Measurements from ENCODE around the gene CACNA1E. TPM values are rescaled to one million over a fixed set of nuclear protein-coding genes. Genes with fewer than 3 reads are reported as not detected.
"Not testable (repeated sequence)": the region's sequence is repeated elsewhere in the genome, so short reads cannot be mapped to it uniquely, and the experiment has no call there.

Gene CACNA1E
- total RNA-seq, 2 experiments from 2014 or later = not detected

DNA sequence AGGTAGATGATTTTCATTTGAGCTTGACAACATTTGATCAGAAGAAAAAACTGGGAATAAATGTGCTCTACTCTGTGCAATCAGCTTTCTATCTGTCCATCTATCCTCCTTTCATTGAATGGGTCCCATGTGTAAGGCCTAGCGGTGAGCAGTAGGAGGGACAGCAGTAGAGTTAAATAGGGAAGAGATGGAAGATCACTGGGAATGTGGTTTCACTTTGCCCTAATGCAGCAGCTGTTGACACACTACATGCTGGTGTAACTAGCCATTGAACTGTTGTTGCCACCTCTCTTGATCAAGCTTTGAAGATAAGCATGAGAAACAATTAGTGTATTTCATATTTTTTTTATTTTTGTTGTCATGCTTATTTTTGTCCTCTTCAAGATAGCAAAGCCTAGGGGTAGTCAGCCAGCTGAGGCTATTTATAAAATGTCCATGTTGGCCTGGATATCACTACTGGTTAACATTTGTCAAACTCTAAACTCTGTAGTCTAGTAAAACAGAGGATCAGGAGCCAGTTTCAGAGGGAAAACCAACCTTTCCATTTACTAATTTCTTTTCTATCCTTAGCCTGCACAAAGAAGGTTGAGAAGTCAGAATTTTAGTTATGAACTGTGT is 41.9 kb downstream of the CACNA1E start:
- no TSS peak for BruUV-seq (replicated peaks)
- no peaks in the 10 kb centered on the region for H3K4me1 ChIP-seq (ENCODE audit: insufficient read depth, low read length, poor library complexity, severe bottlenecking)
- CTCF ChIA-PET (ENCODE audit: unreplicated experiment) = no interaction called here

DNA sequence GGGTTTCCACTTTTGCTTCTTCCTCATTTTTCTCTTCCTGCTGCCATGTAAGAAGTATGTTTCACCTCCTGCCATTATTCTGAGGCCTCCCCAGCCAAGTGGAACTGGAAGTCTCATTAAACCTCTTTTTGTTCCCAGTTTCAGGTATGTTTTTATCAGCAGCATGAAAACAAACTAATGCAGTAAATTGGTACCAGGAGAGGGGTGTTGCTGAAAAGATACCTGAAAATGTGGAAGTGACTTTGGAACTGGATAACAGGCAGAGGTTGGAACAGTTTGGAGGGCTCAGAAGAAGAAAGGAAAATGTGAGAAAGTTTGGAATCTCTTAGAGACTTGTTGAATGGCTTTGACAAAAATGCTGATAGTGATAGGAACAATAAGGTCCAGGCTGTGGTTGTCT is 44.9 kb downstream of the CACNA1E start:
- CTCF ChIA-PET (ENCODE audit: unreplicated experiment); H3K79me2 ChIP-seq (ENCODE audit: insufficient read depth, low read depth, low read length); BruUV-seq (replicated peaks); H3K27ac ChIP-seq (ENCODE audit: low read depth, low read length, poor library complexity, severe bottlenecking); POLR2A ChIA-PET; DNase-seq (ENCODE audit: low spot score); H3K4me2 ChIP-seq (ENCODE audit: low read length); H2AFZ ChIP-seq (ENCODE audit: low read length); H4K20me1 ChIP-seq (ENCODE audit: insufficient read depth, low read length); H3K9me2 ChIP-seq (ENCODE audit: insufficient read depth, low read length); H3K9me3 ChIP-seq (ENCODE audit: low read length); H3K4me3 ChIP-seq (ENCODE audit: low read depth, low read length, poor library complexity, severe bottlenecking); intact Hi-C loops (cut with micrococcal nuclease; ENCODE audit: unreplicated experiment); H3K4me1 ChIP-seq (ENCODE audit: insufficient read depth, low read length, poor library complexity, severe bottlenecking); H3K36me3 ChIP-seq (ENCODE audit: insufficient read depth, low read length): not testable (repeated sequence)

More for the DNA sequence above, 41.9 kb downstream of the CACNA1E start:
- Histone ChIP-seq H3K9me2 (ENCODE audit: insufficient read depth, low read length) (no peaks in the 10 kb centered on the region), H3K4me2 (ENCODE audit: low read length) (no peak overlapping the region), H3K36me3 (ENCODE audit: insufficient read depth, low read length) (no peaks in the 10 kb centered on the region), H2AFZ (ENCODE audit: low read length) (no peak overlapping the region), H3K9me3 (ENCODE audit: low read length) (no peaks in the 10 kb centered on the region), H3K27ac (ENCODE audit: low read depth, low read length, poor library complexity, severe bottlenecking) (no peak overlapping the region), H3K79me2 (ENCODE audit: insufficient read depth, low read depth, low read length) (no peaks in the 10 kb centered on the region), H4K20me1 (ENCODE audit: insufficient read depth, low read length) (no peaks in the 10 kb centered on the region), H3K4me3 (ENCODE audit: low read depth, low read length, poor library complexity, severe bottlenecking) (no peak overlapping the region)
- DNase-seq (ENCODE audit: low spot score) = no peak
- POLR2A ChIA-PET = no interaction called here
- intact Hi-C loops (cut with micrococcal nuclease; ENCODE audit: unreplicated experiment) = no loop called here
- TF ChIP-seq, protein P1, sequence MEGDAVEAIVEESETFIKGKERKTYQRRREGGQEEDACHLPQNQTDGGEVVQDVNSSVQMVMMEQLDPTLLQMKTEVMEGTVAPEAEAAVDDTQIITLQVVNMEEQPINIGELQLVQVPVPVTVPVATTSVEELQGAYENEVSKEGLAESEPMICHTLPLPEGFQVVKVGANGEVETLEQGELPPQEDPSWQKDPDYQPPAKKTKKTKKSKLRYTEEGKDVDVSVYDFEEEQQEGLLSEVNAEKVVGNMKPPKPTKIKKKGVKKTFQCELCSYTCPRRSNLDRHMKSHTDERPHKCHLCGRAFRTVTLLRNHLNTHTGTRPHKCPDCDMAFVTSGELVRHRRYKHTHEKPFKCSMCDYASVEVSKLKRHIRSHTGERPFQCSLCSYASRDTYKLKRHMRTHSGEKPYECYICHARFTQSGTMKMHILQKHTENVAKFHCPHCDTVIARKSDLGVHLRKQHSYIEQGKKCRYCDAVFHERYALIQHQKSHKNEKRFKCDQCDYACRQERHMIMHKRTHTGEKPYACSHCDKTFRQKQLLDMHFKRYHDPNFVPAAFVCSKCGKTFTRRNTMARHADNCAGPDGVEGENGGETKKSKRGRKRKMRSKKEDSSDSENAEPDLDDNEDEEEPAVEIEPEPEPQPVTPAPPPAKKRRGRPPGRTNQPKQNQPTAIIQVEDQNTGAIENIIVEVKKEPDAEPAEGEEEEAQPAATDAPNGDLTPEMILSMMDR (conservative IDR thresholded peaks at IDR 0.05; ENCODE audit: low read length) = no peak
- no peak for TF ChIP-seq EZH2phosphoT487 (IDR thresholded peaks at IDR 0.05; ENCODE audit: borderline replicate concordance, low read depth, low read length)

DNA sequence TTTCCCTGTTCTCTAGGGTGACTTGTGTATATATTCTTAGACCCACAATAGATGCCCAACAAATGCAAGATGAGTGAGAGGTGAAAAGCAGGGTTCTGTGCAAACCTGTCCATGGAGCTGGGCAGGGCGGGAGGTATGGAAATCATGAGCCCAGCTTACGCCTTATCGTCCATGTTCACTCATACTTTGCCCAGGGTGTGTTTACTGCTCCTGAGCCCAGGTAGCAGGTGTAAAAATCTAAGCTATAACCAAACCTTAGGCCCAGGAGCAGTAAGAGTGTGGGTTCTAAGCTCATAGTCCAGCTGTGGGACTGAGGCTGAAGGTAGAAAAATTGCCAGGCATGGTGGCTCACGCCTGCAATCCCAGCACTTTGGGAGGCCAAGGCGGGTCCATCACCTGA is 48.1 kb downstream of the CACNA1E start:
- DNase-seq (ENCODE audit: low spot score) = no peak
- no TSS peak for BruUV-seq (replicated peaks)
- TF ChIP-seq, protein P1 (conservative IDR thresholded peaks at IDR 0.05; ENCODE audit: low read length) = no peak
- no peak for TF ChIP-seq EZH2phosphoT487 (IDR thresholded peaks at IDR 0.05; ENCODE audit: borderline replicate concordance, low read depth, low read length)
- Histone ChIP-seq H3K4me1 (ENCODE audit: insufficient read depth, low read length, poor library complexity, severe bottlenecking) (no peaks in the 10 kb centered on the region), H2AFZ (ENCODE audit: low read length) (no peak overlapping the region), H3K4me2 (ENCODE audit: low read length) (no peak overlapping the region), H3K36me3 (ENCODE audit: insufficient read depth, low read length) (no peaks in the 10 kb centered on the region), H3K9me2 (ENCODE audit: insufficient read depth, low read length) (no peaks in the 10 kb centered on the region), H3K79me2 (ENCODE audit: insufficient read depth, low read depth, low read length) (no peaks in the 10 kb centered on the region), H3K9me3 (ENCODE audit: low read length) (no peaks in the 10 kb centered on the region), H3K27ac (ENCODE audit: low read depth, low read length, poor library complexity, severe bottlenecking) (no peak overlapping the region), H4K20me1 (ENCODE audit: insufficient read depth, low read length) (no peaks in the 10 kb centered on the region), H3K4me3 (ENCODE audit: low read depth, low read length, poor library complexity, severe bottlenecking) (no peak overlapping the region)
- POLR2A ChIA-PET = no interaction called here
- CTCF ChIA-PET (ENCODE audit: unreplicated experiment) = no interaction called here
- intact Hi-C loops (cut with micrococcal nuclease; ENCODE audit: unreplicated experiment) = no loop called here

All from OCI-LY7 (cell line).